Measurements from ENCODE around the gene CHCHD1. TPM values are rescaled to one million over a fixed set of nuclear protein-coding genes. Genes with fewer than 3 reads are reported as not detected.

CHCHD1 gene
- polyA plus RNA-seq, 1 experiment: 14.3 TPM

DNA sequence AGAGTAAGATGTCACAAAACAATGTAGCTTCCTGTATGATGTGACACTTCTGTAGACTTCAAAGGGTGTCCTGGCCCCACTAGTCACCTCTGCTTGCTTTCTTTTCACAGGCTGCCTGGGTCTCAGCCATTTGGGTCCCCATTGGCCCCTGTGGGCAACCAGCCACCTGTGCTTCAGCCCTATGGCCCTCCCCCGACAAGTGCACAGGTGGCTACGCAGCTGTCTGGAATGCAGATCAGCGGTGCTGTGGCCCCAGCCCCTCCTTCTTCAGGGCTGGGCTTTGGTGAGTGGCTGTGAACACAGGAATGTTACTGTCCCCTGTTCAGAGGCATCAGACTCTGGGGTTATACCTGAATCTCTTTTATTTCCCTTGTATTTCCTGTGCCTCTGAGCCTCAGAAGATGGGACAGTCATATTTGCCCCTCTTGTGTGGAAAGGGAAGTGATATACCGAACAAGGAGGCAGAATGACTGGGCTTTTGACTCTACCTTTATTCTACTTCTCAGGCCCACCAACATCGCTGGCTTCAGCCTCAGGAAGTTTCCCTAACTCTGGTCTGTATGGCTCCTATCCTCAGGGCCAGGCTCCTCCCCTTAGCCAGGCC lies 22.2 kb upstream of the CHCHD1 start:
- Histone ChIP-seq H3K27me3 (ENCODE audit: control insufficient read depth, insufficient read depth, low read length) (no peaks in the 10 kb centered on the region), H3K36me3 (ENCODE audit: control insufficient read depth, insufficient read depth, low read length) (peaks cover 31% of the 10 kb centered on the region), H3K4me3 (ENCODE audit: low read depth, low read length) (no peak overlapping the region)
- POLR2A ChIA-PET: no interaction called here
- CTCF ChIA-PET: interaction anchor here (0.6 to 1.2 kb wide), 4 partner anchors 12 to 230 kb away, joined by 3 to 4 read pairs (median 4); a partner anchor contains a TSS
- TF ChIP-seq, protein P1, sequence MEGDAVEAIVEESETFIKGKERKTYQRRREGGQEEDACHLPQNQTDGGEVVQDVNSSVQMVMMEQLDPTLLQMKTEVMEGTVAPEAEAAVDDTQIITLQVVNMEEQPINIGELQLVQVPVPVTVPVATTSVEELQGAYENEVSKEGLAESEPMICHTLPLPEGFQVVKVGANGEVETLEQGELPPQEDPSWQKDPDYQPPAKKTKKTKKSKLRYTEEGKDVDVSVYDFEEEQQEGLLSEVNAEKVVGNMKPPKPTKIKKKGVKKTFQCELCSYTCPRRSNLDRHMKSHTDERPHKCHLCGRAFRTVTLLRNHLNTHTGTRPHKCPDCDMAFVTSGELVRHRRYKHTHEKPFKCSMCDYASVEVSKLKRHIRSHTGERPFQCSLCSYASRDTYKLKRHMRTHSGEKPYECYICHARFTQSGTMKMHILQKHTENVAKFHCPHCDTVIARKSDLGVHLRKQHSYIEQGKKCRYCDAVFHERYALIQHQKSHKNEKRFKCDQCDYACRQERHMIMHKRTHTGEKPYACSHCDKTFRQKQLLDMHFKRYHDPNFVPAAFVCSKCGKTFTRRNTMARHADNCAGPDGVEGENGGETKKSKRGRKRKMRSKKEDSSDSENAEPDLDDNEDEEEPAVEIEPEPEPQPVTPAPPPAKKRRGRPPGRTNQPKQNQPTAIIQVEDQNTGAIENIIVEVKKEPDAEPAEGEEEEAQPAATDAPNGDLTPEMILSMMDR (IDR thresholded peaks at IDR 0.05; ENCODE audit: insufficient read depth, low read depth, low read length): no peak
- DNase-seq (ENCODE audit: low read depth): no peak

- Histone ChIP-seq H3K27me3 (ENCODE audit: control insufficient read depth, insufficient read depth, low read length) (no peaks in the 10 kb centered on the region), H3K36me3 (ENCODE audit: control insufficient read depth, insufficient read depth, low read length) (peaks cover 43% of the 10 kb centered on the region), H3K4me3 (ENCODE audit: low read depth, low read length) (no peak overlapping the region)
- TF ChIP-seq, protein P1 (IDR thresholded peaks at IDR 0.05; ENCODE audit: insufficient read depth, low read depth, low read length): no peak
- ChIA-PET CTCF (interaction anchor here (0.7 kb wide), 1 partner anchor 11 kb away, joined by 3 read pairs; a partner anchor contains a TSS), POLR2A (no interaction called here)
- DNase-seq (ENCODE audit: low read depth): no peak
Observed at GRCh38 chr10:73761781-73762180, 20.1 kb upstream of the CHCHD1 start.

DNA sequence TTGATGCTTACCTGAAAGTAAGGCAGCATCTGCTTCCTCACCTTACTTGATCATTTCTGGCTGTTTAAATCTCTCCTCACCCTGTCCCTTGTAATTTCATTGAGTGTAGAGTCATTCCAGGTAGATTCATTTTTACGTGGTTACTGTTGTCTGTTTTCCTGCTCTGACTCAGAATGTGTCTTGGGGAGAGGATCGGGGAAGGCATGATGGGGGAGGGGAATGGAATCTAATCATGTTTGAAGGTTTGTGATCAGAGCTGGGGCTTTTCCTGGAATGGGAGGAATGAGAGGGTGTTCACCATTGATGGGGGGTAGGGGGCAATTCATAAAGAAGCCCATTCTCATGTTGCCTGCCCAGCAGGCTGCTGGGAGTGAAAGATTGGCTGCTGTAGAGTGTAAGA lies 18.9 kb upstream of the CHCHD1 start:
- Histone ChIP-seq H3K4me3 (ENCODE audit: low read depth, low read length) (no peak overlapping the region), H3K36me3 (ENCODE audit: control insufficient read depth, insufficient read depth, low read length) (peaks cover 46% of the 10 kb centered on the region), H3K27me3 (ENCODE audit: control insufficient read depth, insufficient read depth, low read length) (no peaks in the 10 kb centered on the region)
- ChIA-PET CTCF (interaction anchor here (1.1 kb wide), 1 partner anchor 43 kb away, joined by 3 read pairs; no protein-coding TSS in a partner anchor), POLR2A (no interaction called here)
- TF ChIP-seq, protein P1 (IDR thresholded peaks at IDR 0.05; ENCODE audit: insufficient read depth, low read depth, low read length): no peak
- DNase-seq (ENCODE audit: low read depth): no peak

- DNase-seq (ENCODE audit: low read depth): no peak
- Histone ChIP-seq H3K36me3 (ENCODE audit: control insufficient read depth, insufficient read depth, low read length) (peaks cover 46% of the 10 kb centered on the region), H3K27me3 (ENCODE audit: control insufficient read depth, insufficient read depth, low read length) (no peaks in the 10 kb centered on the region), H3K4me3 (ENCODE audit: low read depth, low read length) (no peak overlapping the region)
- ChIA-PET CTCF (interaction anchor here (1.1 kb wide), 1 partner anchor 43 kb away, joined by 3 read pairs; no protein-coding TSS in a partner anchor), POLR2A (no interaction called here)
- TF ChIP-seq, protein P1 (IDR thresholded peaks at IDR 0.05; ENCODE audit: insufficient read depth, low read depth, low read length): no peak
Observed at GRCh38 chr10:73763343-73763742, 18.5 kb upstream of the CHCHD1 start.

- TF ChIP-seq, protein P1 (IDR thresholded peaks at IDR 0.05; ENCODE audit: insufficient read depth, low read depth, low read length): no peak
- Histone ChIP-seq H3K27me3 (ENCODE audit: control insufficient read depth, insufficient read depth, low read length) (no peaks in the 10 kb centered on the region), H3K36me3 (ENCODE audit: control insufficient read depth, insufficient read depth, low read length) (peaks cover 49% of the 10 kb centered on the region), H3K4me3 (ENCODE audit: low read depth, low read length) (no peak overlapping the region)
- POLR2A ChIA-PET: no interaction called here
- DNase-seq (ENCODE audit: low read depth): no peak
- CTCF ChIA-PET: interaction anchor here (1.2 kb wide), 1 partner anchor 9 kb away, joined by 3 read pairs; no protein-coding TSS in a partner anchor
Observed at GRCh38 chr10:73765066-73765465, 16.8 kb upstream of the CHCHD1 start.

Measured in BJ (cell line).